Smooth muscle cell of the brain vasculature (primary cell): Measurements from ENCODE around the gene MDGA2.

Experiments used
- DNase-seq: peaks from one replicate; pipeline ENCODE4 v3.0.0-alpha.2; 2012; ENCODE audit warnings: low read depth, low spot score

The MDGA2 gene

GRCh38 chr14:47149326-47149725 lies 526.1 kb downstream of the MDGA2 start:
- DNase-seq: no peak

DNA sequence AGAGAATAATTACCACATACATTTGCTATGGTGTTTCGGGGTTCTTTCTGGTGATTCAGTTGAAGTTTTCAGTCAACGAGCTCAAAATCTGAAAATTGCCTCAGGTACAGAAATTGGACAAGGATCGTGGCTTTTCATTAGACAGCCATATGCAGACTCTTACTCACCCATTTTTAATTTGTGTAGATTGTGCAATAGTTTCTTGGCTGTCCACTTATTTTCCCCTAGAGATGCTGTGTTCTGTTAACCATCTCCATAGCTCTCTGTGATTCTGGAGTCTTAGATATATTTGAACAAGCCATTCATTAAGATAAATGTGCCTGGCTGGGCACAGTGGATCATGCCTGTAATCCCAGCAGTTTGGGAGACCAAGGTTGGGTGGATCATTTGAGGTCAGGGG lies 526.7 kb downstream of the MDGA2 start:
- no peak for DNase-seq

GRCh38 chr14:47120645-47121044 lies 554.8 kb downstream of the MDGA2 start:
- DNase-seq: no peak

- DNase-seq: no peak
Observed at GRCh38 chr14:47103771-47104170, 571.6 kb downstream of the MDGA2 start.

- DNase-seq: no peak
Observed at GRCh38 chr14:47102472-47102871, 572.9 kb downstream of the MDGA2 start.

DNA sequence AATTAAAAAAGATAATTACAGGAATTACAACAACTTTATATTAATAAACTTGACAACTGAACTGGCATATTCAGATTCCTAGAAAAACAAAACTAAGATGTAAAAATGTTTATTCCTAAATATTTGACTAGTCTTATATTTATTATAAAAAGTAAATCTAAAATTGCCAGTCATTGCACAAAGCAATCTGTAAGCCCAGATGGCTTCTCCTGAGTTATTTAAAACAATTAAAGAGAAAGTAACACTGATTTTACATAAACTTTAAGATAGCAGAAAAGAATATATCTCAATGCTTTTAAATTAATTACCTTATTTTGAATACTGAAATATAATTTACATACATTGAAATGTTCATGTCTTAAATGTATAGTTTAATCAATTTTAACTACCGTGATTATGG lies 589.7 kb downstream of the MDGA2 start:
- DNase-seq: no peak

DNA sequence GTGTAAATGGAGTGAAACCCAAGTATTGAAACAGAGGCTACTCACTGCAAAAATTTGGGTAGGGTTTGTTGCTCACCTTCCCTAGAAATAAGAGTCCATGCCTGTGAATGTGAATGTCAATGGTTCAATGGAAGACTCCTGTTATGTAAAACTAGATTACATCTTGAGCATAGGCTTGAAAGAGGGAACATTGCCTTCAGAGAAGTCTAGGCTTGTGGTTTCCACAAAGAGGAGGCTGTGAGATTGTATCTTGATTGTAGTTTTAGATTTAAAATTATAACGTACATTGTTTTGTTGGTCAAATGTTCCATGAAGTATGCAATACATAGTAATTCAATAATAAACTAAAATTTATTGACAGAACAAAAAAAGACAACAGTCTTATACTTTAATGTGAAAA lies 610.1 kb downstream of the MDGA2 start:
- no peak for DNase-seq

DNA sequence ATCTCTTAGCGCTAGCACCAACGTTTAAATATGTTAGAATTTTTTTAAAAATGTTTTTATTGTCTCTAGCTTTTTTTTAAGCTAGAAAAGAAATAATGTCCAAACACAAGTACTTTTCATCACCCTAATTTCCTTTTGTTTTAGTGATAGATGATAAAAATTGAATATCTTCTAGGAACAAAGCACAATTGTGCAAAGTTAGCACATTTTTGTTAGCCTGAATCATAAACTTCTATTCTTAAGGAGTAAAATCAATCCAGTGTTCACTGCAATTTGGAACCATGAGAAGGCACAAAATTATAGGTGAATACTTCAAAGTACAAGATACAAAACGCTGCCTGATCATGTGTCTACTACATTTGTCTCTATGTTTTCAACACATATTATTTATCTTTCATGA lies 615.4 kb downstream of the MDGA2 start:
- no peak for DNase-seq

- no peak for DNase-seq
Observed at GRCh38 chr14:47057364-47057763, 618.0 kb downstream of the MDGA2 start.

DNA sequence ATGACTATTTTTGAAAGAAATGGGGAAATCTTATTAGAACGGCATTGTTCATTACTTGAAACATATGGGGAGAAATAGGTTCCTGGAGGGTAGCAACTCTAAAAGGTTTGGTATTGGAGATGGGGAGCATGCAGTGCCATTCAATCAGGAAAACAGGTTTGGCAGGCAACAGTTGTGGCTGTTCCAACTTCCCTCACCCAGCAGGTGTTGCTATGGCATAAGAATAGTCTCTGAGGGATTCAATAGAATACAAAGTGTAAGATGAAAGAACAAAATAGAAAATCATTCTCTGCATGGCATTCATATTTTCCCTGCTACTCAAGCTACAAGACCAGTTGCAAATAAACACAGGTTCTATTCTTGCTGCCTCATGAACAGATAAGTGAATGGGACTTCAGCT lies 630.6 kb downstream of the MDGA2 start:
- no peak for DNase-seq

GRCh38 chr14:47040550-47040949 lies 634.9 kb downstream of the MDGA2 start:
- no peak for DNase-seq

DNA sequence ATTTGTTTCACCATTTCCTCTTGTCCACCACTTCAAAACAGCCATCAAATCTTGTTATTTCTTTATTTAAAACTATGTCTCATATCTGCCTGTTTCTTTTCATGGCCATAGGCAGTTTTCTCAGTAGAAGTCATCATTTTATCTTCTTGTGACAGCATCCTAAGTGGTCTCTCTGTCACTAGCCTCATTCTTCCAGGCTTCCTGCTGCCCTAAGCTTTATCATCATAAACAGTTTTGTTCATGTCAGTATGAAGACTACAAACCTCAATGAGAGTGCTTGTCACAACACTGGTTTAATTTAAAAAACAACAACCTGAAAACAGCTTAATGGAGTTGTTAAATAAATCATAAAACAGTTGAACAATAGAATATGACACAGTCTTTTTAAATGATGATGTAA lies 636.1 kb downstream of the MDGA2 start:
- DNase-seq: no peak

DNA sequence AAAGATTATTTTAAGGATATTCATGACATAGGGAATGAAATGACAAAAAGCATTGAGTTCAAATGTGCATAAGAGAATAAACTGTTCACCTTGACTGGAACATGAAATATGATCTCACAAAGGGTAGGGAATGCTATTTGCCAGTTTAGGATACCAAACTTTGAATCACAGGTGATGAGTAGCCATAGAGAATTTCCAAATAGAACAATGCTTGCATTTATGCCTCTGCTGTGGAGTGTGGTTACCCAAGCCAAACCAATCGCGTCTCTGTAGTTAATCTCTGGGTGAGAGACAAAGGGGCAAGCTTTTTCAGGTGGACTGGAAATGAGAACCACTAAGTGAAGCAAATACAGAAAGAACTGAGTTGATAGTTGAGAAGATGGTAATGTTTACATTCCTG lies 652.7 kb downstream of the MDGA2 start:
- no peak for DNase-seq

GRCh38 chr14:47020500-47020899 lies 654.9 kb downstream of the MDGA2 start:
- DNase-seq: no peak

- no peak for DNase-seq
Observed at GRCh38 chr14:47012533-47013280, 662.7 kb downstream of the MDGA2 start.

DNA sequence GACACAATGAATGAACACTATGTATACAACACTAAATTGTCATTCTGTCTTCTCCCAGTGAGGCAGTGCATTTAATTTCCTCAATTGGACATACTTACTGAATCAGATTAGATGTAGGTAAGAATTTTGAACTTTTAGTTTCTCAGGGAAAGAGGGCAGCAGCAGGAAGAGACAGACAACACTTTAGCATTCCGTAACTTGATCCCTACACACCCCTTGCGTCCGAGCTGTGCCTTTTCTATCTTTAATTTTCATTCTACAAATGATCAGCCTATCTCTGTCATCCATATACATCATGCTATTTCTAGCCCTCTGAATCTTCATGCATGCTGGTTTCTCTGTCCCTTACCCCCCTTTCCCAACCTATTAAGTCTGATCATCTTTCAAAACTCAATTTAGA lies 665.8 kb downstream of the MDGA2 start:
- DNase-seq: no peak

- DNase-seq: no peak
Observed at GRCh38 chr14:47008732-47009131, 666.7 kb downstream of the MDGA2 start.

DNA sequence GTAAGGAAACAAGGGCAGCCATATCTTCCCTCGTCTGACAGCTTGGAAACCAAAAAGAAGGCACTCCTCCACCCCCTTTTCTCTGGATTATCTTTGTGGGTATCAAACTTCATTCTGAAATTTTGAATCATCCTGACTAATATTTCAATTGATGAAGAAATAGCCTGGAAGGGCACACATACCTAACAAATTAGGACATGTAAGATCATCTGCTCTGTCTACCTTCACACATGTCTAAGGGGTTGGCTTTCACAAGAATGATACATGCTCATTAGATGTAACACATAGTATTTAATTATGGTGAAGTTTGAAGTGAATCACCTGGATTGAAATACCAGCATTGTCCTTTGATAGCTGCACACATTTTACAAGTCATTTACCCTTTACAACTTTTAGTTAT lies 675.7 kb downstream of the MDGA2 start:
- no peak for DNase-seq

DNA sequence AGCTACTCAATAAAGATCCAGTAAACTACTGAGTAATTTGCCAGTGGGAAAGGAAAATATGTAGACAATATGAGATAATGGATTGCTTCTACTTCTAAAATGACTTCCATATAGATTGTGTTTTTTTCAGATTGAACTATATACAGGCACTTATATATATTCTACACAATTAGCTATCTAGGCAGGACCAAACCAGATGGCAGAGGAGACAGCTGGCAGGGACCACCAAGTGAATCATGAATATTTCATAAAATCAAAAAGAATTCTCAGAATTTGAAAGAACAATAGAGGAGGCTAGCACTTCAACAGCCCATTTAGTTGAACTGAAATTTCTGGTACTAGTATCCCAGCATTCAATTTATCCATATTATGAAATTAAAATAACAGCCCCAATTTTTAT lies 685.8 kb downstream of the MDGA2 start:
- DNase-seq: no peak

GRCh38 chr14:46988312-46988711 lies 687.1 kb downstream of the MDGA2 start:
- DNase-seq: no peak

- no peak for DNase-seq
Observed at GRCh38 chr14:46985529-46986380, 689.6 kb downstream of the MDGA2 start.

- DNase-seq: no peak
Observed at GRCh38 chr14:46973295-46973694, 702.1 kb downstream of the MDGA2 start.

DNA sequence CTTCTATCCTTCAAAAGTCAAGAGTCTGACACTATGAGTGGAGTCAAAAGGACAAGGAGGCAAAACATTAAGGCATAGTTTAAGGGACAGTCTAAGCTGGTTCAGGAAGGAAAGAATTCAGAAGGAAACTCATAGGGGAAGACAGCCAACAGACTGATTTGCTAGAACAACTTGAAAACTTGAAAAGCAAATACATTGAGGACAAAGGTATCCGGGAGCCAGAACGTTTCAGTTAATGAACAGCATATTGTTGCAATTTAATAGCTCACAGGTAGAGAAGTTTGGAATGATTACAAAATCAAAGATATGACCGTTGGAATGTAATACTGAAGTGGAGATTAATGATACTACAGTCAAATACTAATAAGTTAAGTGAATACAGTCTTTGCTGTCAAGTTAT lies 711.0 kb downstream of the MDGA2 start:
- no peak for DNase-seq
